Liver (tissue), 9 donors: ENCODE data around the gene AGT. TPM values are rescaled to one million over a fixed set of nuclear protein-coding genes. Genes with fewer than 3 reads are reported as not detected.
"Not testable (repeated sequence)": the region's sequence is repeated elsewhere in the genome, so short reads cannot be mapped to it uniquely, and the experiment has no call there.

ENCODE experiments used
- DNase-seq: peaks from one replicate; pipeline ENCODE4 v3.0.0-alpha.2; 2017; ENCODE audit warnings: low spot score
- H3K27ac ChIP-seq, 2 donors: one replicate each; pipeline ENCODE4 v1.7.0; 2013; ENCODE audit warnings: inconsistent platforms in 2 of 2, low read length in 2 of 2, control low read depth in 1 of 2, low read depth in 1 of 2, mild to moderate bottlenecking in 1 of 2
- H3K27me3 ChIP-seq, 4 donors: one replicate each; pipeline versions ENCODE4 v1.6.1 to v1.7.0; 2013; ENCODE audit warnings: low read length in 3 of 4, inconsistent platforms in 1 of 4, mild to moderate bottlenecking in 1 of 4, moderate library complexity in 1 of 4; ENCODE audit not compliant: control insufficient read depth in 4 of 4, insufficient read depth in 4 of 4
- H3K36me3 ChIP-seq, 4 donors: one replicate each; pipeline versions ENCODE4 v1.6.1 to v1.7.0; 2013; ENCODE audit warnings: low read length in 3 of 4, mild to moderate bottlenecking in 3 of 4, low read depth in 1 of 4, moderate library complexity in 1 of 4; ENCODE audit not compliant: control insufficient read depth in 4 of 4, insufficient read depth in 3 of 4
- H3K4me1 ChIP-seq, 4 donors: one replicate each; pipeline versions ENCODE4 v1.6.1 to v1.7.0; 2013; ENCODE audit warnings: low read length in 3 of 4, mild to moderate bottlenecking in 3 of 4, moderate library complexity in 1 of 4; ENCODE audit not compliant: control insufficient read depth in 4 of 4, insufficient read depth in 4 of 4
- H3K4me3 ChIP-seq, 3 donors: one replicate each; pipeline versions ENCODE4 v1.6.1 to v1.7.0; 2013; ENCODE audit warnings: low read length in 3 of 3, control low read depth in 1 of 3, low read depth in 1 of 3, mild to moderate bottlenecking in 1 of 3
- H3K9ac ChIP-seq, 2 donors: one replicate each; pipeline ENCODE4 v1.7.0; 2013; ENCODE audit warnings: low read length in 2 of 2, mild to moderate bottlenecking in 2 of 2, moderate library complexity in 2 of 2, control low read depth in 1 of 2, low read depth in 1 of 2
- H3K9me3 ChIP-seq, 4 donors: one replicate each; pipeline versions ENCODE4 v1.6.1 to v1.7.0; 2013; ENCODE audit warnings: low read length in 3 of 4; ENCODE audit not compliant: control insufficient read depth in 4 of 4
- EGR1 ChIP-seq, 2 donors: IDR thresholded peaks; 2 replicates each; pipeline ENCODE4 v1.6.1; 2016 to 2018; ENCODE audit warnings: antibody characterized with exemption in 2 of 2, low read depth in 2 of 2
- FOXA1 ChIP-seq: IDR thresholded peaks from 2 replicates; pipeline ENCODE4 v1.6.1; 2016; ENCODE audit warnings: antibody characterized with exemption
- FOXA2 ChIP-seq: IDR thresholded peaks from 2 replicates; pipeline ENCODE4 v1.6.1; 2016; ENCODE audit warnings: antibody characterized with exemption
- GABPA ChIP-seq, 2 donors: IDR thresholded peaks in 1 of 2; conservative IDR thresholded peaks in 1 of 2; 2 replicates each; pipeline ENCODE4 v1.6.1; 2016; ENCODE audit warnings: antibody characterized with exemption in 2 of 2, mild to moderate bottlenecking in 1 of 2, moderate library complexity in 1 of 2
- HNF4A ChIP-seq, 2 donors: conservative IDR thresholded peaks; 2 replicates each; pipeline ENCODE4 v1.6.1; 2016; ENCODE audit warnings: antibody characterized with exemption in 2 of 2, mild to moderate bottlenecking in 2 of 2
- HNF4G ChIP-seq: IDR thresholded peaks from 2 replicates; pipeline ENCODE4 v1.6.1; 2016; ENCODE audit warnings: antibody characterized with exemption
- JUND ChIP-seq, 2 donors: IDR thresholded peaks; 2 replicates each; pipeline ENCODE4 v1.6.1; 2016; ENCODE audit warnings: antibody characterized with exemption in 2 of 2
- NR2F2 ChIP-seq: IDR thresholded peaks from 2 replicates; pipeline ENCODE4 v1.6.1; 2016; ENCODE audit warnings: antibody characterized with exemption
- RAD21 ChIP-seq, 2 donors: IDR thresholded peaks; 2 replicates each; pipeline ENCODE4 v1.6.1; 2016; ENCODE audit warnings: antibody characterized with exemption in 2 of 2, mild to moderate bottlenecking in 2 of 2
- RXRA ChIP-seq, 2 donors: IDR thresholded peaks; 2 replicates each; pipeline ENCODE4 v1.6.1; 2017 to 2018; ENCODE audit warnings: antibody characterized with exemption in 2 of 2, mild to moderate bottlenecking in 1 of 2
- SP1 ChIP-seq: IDR thresholded peaks from 2 replicates; pipeline ENCODE4 v1.6.1; 2018; ENCODE audit warnings: antibody characterized with exemption, mild to moderate bottlenecking
- TAF1 ChIP-seq: conservative IDR thresholded peaks from 2 replicates; pipeline ENCODE4 v1.6.1; 2016; ENCODE audit warnings: antibody characterized with exemption, mild to moderate bottlenecking
- YY1 ChIP-seq: IDR thresholded peaks from 2 replicates; pipeline ENCODE4 v1.6.1; 2016; ENCODE audit warnings: antibody characterized with exemption, mild to moderate bottlenecking
- WGBS: extraction: QIAGEN DNeasy Blood & Tissue Kit; methylation state at CpG from one replicate; pipeline ENCODE4 v1.1.7; 2013; 5-methylcytosine and 5-hydroxymethylcytosine counted together
- polyA plus RNA-seq, 2 donors: library from polyadenylated mRNA; stranded (reverse) in 1 of 2; unstranded in 1 of 2; fragments of 200-250 nt in 1 of 2; fragments of >200 nt in 1 of 2; fragmentation: Nextera tagmentation in 1 of 2; extraction: Ambion mirVana in 1 of 2; gene quantifications; one replicate each; pipeline versions ENCODE4 v1.2.1 to v1.2.3, GENCODE V29; 2013 to 2015
- total RNA-seq, 2 donors: library from RNA; depleted of rRNA; stranded (reverse); fragments of >200 nt; gene quantifications; one replicate each; pipeline ENCODE4 v1.2.3, GENCODE V29; 2014
- TF ChIP-seq, protein P1 (sequence below): IDR thresholded peaks from 2 replicates; pipeline ENCODE4 v1.6.1; 2016; ENCODE audit warnings: antibody characterized with exemption
- TF ChIP-seq, protein P2 (sequence below): fragments of 150-350 bp; IDR thresholded peaks from 2 replicates; pipeline ENCODE4 v1.5.1; 2017; ENCODE audit warnings: improper control_type of control experiment, low read depth, low read length; ENCODE audit not compliant: missing input control
- TF ChIP-seq, protein P3 (sequence below): IDR thresholded peaks from 2 replicates; pipeline ENCODE4 v1.6.1; 2016; ENCODE audit warnings: antibody characterized with exemption
- TF ChIP-seq, protein P4 (sequence below): IDR thresholded peaks from 2 replicates; pipeline ENCODE4 v1.6.1; 2016; ENCODE audit warnings: antibody characterized with exemption
- TF ChIP-seq, protein P5 (sequence below): IDR thresholded peaks from 2 replicates; pipeline ENCODE4 v1.6.1; 2016; ENCODE audit warnings: antibody characterized with exemption, mild to moderate bottlenecking
- donor health status: healthy.
- donor health status: healthy.
- donor health status: healthy.
- donor health status: healthy.
- donor health status: healthy.

The AGT gene
- total and polyA plus RNA-seq, 4 donors: 1,430 to 5,119 (median 2,089) TPM

DNA sequence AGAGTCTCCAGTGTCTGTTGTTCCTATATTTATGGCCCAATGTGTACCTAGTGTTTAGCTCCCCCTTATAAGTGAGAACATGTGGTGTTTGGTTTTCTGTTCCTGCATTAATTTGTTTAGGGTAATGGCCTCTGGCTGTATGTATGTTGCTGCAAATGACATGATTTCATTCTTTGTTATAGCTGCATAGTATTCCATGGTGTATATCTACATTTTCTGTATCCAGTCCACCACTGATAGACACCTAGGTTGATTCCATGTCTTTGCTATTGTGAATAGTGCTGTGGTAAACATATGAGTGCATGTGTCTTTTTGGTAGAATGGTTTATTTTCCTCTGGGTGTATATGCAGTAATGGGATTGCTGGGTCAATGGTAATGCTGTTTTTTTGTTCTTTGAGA, 15.0 kb downstream of the AGT start:
- not testable (repeated sequence) for H3K9me3 ChIP-seq, H3K27ac ChIP-seq, DNase-seq, H3K4me3 ChIP-seq, H3K27me3 ChIP-seq, H3K4me1 ChIP-seq, H3K9ac ChIP-seq
- TF ChIP-seq JUND (IDR thresholded peaks at IDR 0.05) (peak in 1 of 2 donors; percentile 53), NR2F2 (peak; percentile 38)
- H3K36me3 ChIP-seq: peaks cover 7 to 27% (median 18%) of the 10 kb centered on the region in 4 donors

DNA sequence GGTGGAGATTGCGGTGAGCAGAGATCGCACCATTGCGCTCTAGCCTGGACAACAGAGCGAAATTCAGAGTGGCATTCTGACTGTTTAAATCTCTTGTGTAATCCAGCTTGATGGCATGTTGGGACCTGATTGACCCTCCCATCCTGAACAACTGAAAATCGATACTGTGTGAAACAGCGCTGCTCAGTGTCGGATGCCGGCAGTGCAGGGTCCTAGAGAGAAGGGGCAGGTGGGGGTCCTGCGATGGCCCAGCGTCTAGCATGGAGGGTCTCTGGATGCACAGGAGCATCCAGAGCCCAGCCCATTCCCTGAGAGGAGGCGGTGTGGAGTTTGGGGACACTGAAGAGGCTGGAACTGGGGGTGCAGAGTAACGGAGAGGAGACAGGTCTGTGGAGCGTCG, 15.8 kb downstream of the AGT start:
- H3K9ac ChIP-seq: no peak overlapping the region
- WGBS: 72% methylated on average over 14 of the region's 14 CpGs
- H3K27ac ChIP-seq: peak overlapping the region in 1 of 2 donors; percentile 0
- DNase-seq: no peak
- peaks cover 2 to 24% (median 19%) of the 10 kb centered on the region in 4 donors for H3K36me3 ChIP-seq
- H3K4me1 ChIP-seq: peaks cover 0 to 5% (median 3%) of the 10 kb centered on the region in 4 donors
- no peaks in the 10 kb centered on the region for H3K9me3 ChIP-seq
- H3K27me3 ChIP-seq: no peaks in the 10 kb centered on the region
- no peak overlapping the region for H3K4me3 ChIP-seq
- TF ChIP-seq EGR1 (IDR thresholded peaks at IDR 0.05; ENCODE audit: low read depth in 2 of 2): no peak
- no peak for TF ChIP-seq JUND (IDR thresholded peaks at IDR 0.05)
- TF ChIP-seq, protein P1, sequence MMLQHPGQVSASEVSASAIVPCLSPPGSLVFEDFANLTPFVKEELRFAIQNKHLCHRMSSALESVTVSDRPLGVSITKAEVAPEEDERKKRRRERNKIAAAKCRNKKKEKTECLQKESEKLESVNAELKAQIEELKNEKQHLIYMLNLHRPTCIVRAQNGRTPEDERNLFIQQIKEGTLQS: no peak
- TF ChIP-seq, protein P2, sequence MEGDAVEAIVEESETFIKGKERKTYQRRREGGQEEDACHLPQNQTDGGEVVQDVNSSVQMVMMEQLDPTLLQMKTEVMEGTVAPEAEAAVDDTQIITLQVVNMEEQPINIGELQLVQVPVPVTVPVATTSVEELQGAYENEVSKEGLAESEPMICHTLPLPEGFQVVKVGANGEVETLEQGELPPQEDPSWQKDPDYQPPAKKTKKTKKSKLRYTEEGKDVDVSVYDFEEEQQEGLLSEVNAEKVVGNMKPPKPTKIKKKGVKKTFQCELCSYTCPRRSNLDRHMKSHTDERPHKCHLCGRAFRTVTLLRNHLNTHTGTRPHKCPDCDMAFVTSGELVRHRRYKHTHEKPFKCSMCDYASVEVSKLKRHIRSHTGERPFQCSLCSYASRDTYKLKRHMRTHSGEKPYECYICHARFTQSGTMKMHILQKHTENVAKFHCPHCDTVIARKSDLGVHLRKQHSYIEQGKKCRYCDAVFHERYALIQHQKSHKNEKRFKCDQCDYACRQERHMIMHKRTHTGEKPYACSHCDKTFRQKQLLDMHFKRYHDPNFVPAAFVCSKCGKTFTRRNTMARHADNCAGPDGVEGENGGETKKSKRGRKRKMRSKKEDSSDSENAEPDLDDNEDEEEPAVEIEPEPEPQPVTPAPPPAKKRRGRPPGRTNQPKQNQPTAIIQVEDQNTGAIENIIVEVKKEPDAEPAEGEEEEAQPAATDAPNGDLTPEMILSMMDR: peak; percentile 63
- no peak for TF ChIP-seq NR2F2
- TF ChIP-seq, protein P3, sequence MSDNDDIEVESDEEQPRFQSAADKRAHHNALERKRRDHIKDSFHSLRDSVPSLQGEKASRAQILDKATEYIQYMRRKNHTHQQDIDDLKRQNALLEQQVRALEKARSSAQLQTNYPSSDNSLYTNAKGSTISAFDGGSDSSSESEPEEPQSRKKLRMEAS: no peak
- TF ChIP-seq, protein P4, sequence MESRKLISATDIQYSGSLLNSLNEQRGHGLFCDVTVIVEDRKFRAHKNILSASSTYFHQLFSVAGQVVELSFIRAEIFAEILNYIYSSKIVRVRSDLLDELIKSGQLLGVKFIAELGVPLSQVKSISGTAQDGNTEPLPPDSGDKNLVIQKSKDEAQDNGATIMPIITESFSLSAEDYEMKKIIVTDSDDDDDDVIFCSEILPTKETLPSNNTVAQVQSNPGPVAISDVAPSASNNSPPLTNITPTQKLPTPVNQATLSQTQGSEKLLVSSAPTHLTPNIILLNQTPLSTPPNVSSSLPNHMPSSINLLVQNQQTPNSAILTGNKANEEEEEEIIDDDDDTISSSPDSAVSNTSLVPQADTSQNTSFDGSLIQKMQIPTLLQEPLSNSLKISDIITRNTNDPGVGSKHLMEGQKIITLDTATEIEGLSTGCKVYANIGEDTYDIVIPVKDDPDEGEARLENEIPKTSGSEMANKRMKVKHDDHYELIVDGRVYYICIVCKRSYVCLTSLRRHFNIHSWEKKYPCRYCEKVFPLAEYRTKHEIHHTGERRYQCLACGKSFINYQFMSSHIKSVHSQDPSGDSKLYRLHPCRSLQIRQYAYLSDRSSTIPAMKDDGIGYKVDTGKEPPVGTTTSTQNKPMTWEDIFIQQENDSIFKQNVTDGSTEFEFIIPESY: no peak
- no peak for TF ChIP-seq TAF1
- no peak for TF ChIP-seq FOXA1
- TF ChIP-seq FOXA2: no peak
- TF ChIP-seq RXRA (IDR thresholded peaks at IDR 0.05): peak; percentile 24 to 42
- peak; percentile 40 for TF ChIP-seq YY1
- TF ChIP-seq GABPA (IDR thresholded peaks at IDR 0.05 in 1 of 2, conservative IDR thresholded peaks at IDR 0.05 in 1 of 2): no peak
- TF ChIP-seq HNF4G: no peak
- TF ChIP-seq HNF4A (conservative IDR thresholded peaks at IDR 0.05): peak in 1 of 2 donors; percentile 18
- TF ChIP-seq, protein P5, sequence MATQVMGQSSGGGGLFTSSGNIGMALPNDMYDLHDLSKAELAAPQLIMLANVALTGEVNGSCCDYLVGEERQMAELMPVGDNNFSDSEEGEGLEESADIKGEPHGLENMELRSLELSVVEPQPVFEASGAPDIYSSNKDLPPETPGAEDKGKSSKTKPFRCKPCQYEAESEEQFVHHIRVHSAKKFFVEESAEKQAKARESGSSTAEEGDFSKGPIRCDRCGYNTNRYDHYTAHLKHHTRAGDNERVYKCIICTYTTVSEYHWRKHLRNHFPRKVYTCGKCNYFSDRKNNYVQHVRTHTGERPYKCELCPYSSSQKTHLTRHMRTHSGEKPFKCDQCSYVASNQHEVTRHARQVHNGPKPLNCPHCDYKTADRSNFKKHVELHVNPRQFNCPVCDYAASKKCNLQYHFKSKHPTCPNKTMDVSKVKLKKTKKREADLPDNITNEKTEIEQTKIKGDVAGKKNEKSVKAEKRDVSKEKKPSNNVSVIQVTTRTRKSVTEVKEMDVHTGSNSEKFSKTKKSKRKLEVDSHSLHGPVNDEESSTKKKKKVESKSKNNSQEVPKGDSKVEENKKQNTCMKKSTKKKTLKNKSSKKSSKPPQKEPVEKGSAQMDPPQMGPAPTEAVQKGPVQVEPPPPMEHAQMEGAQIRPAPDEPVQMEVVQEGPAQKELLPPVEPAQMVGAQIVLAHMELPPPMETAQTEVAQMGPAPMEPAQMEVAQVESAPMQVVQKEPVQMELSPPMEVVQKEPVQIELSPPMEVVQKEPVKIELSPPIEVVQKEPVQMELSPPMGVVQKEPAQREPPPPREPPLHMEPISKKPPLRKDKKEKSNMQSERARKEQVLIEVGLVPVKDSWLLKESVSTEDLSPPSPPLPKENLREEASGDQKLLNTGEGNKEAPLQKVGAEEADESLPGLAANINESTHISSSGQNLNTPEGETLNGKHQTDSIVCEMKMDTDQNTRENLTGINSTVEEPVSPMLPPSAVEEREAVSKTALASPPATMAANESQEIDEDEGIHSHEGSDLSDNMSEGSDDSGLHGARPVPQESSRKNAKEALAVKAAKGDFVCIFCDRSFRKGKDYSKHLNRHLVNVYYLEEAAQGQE: no peak
- peak; percentile 22 for TF ChIP-seq SP1
- peak; percentile 75 to 82 for TF ChIP-seq RAD21 (IDR thresholded peaks at IDR 0.05)
